SK-N-DZ (cell line): ENCODE results near the gene CCDC88A.

ENCODE experiments used
- DNase-seq: peaks from one replicate; pipeline ENCODE4 v3.0.0-alpha.2; 2015; ENCODE audit warnings: low spot score
- small RNA-seq, 2 experiments: library from RNA; depleted of rRNA; stranded (forward); fragments of <200 nt; gene quantifications; one replicate each; pipeline ENCODE3, GENCODE V24; 2014

Gene CCDC88A

DNA sequence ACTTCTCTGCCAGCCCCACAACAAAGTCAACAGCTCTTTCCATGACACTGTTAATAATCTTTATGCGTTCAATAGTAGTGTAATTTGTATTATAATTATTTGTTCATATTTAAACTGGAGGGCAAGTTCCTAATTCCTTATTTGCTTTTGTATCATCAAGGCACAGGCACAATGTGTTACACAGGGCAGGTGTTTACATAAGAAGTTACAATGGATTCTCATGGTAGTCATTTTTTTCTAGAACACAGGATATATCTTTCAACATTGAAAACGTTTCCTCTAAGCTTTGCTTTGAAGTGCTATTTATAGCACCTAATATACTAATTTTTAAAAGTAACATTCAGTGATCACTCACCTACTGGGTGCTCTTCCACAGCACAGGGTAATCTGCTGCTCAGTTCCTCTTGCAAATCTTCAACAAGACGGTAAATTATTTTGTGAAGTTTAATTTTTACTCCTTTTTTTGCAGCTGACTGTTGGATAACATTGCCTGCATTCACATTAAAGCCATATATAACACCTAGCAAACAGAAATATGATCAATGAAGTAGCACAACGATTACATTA lies 179.9 kb downstream of the CCDC88A start:
- no peak for DNase-seq

Small RNAs within 50 kb of the gene (small RNA-seq; reads per million reads assigned to genes)
- gene RF00019 (0 reads per million in 2 experiments), gene RNU6-221P (0 reads per million in 2 experiments), gene RNU6-775P (0 reads per million in 2 experiments)
